Tibial nerve (tissue), 4 donors: ENCODE results near the gene ZMIZ2. TPM values are rescaled to one million over a fixed set of nuclear protein-coding genes. Genes with fewer than 3 reads are reported as not detected.

ENCODE experiments used
- DNase-seq, 2 donors: peaks; one replicate each; pipeline ENCODE4 v3.0.0-alpha.2; 2019; ENCODE audit warnings: low spot score in 2 of 2
- H3K27ac ChIP-seq, 4 donors: fragments of 200-600 bp; sonication (generic) in 3 of 4; one replicate each; pipeline ENCODE4 v1.5.1; 2017 to 2019; ENCODE audit warnings: mild to moderate bottlenecking in 1 of 4
- H3K27me3 ChIP-seq, 2 donors: fragments of 200-600 bp; sonication (generic) in 1 of 2; one replicate each; pipeline versions ENCODE4 v1.5.1 to v1.6.0; 2017 to 2019
- H3K36me3 ChIP-seq, 3 donors: fragments of 200-600 bp; sonication (generic); one replicate each; pipeline ENCODE4 v1.5.1; 2018 to 2019
- H3K4me1 ChIP-seq, 4 donors: fragments of 200-600 bp; sonication (generic) in 3 of 4; one replicate each; pipeline ENCODE4 v1.5.1; 2017 to 2019
- H3K4me3 ChIP-seq, 4 donors: fragments of 200-600 bp; sonication (generic) in 3 of 4; one replicate each; pipeline ENCODE4 v1.5.1; 2017 to 2019; ENCODE audit warnings: mild to moderate bottlenecking in 1 of 4, moderate library complexity in 1 of 4
- H3K9me3 ChIP-seq, 4 donors: fragments of 200-600 bp; sonication (generic) in 3 of 4; one replicate each; pipeline ENCODE4 v1.5.1; 2017 to 2019
- EP300 ChIP-seq, 2 donors: sonication (generic); formaldehyde crosslinking; IDR thresholded peaks; one replicate each; pipeline ENCODE4 v1.6.1; 2017; ENCODE audit warnings: antibody characterized with exemption in 2 of 2, mild to moderate bottlenecking in 1 of 2
- POLR2A ChIP-seq, 2 donors: fragments of 450-650 bp; IDR thresholded peaks; one replicate each; pipeline ENCODE4 v1.6.1; 2017; ENCODE audit warnings: antibody characterized with exemption in 2 of 2, mild to moderate bottlenecking in 2 of 2, moderate library complexity in 2 of 2
- WGBS, 2 donors: methylation state at CpG; one replicate each; pipeline ENCODE4 v1.1.5; 2018; 5-methylcytosine and 5-hydroxymethylcytosine counted together
- total RNA-seq, 4 donors: library from RNA; depleted of rRNA; stranded (reverse); fragments of >200 nt; gene quantifications; one replicate each; pipeline ENCODE4 v1.1.0, GENCODE V29; 2016
- TF ChIP-seq, protein P1 (sequence below), 5 experiments: fragments of 200-600 bp in 3 of 5; fragments of 450-650 bp in 2 of 5; sonication (generic) in 3 of 5; IDR thresholded peaks; one replicate each; pipeline ENCODE4 v1.5.1; 2016 to 2019; ENCODE audit warnings: antibody characterized with exemption in 5 of 5, mild to moderate bottlenecking in 3 of 5, moderate library complexity in 2 of 5

Gene ZMIZ2
- total RNA-seq, 4 donors from 2014 or later: 24.7 to 48.9 (median 32.7) TPM

- Histone ChIP-seq H3K27ac (no peak overlapping the region), H3K27me3 (no peaks in the 10 kb centered on the region), H3K4me3 (no peak overlapping the region), H3K36me3 (no peaks in the 10 kb centered on the region), H3K4me1 (no peaks in the 10 kb centered on the region), H3K9me3 (no peaks in the 10 kb centered on the region)
- DNase-seq: no peak
- 66 to 80% methylated on average over 3 of the region's 3 CpGs for WGBS, 2 donors
- TF ChIP-seq, protein P1, sequence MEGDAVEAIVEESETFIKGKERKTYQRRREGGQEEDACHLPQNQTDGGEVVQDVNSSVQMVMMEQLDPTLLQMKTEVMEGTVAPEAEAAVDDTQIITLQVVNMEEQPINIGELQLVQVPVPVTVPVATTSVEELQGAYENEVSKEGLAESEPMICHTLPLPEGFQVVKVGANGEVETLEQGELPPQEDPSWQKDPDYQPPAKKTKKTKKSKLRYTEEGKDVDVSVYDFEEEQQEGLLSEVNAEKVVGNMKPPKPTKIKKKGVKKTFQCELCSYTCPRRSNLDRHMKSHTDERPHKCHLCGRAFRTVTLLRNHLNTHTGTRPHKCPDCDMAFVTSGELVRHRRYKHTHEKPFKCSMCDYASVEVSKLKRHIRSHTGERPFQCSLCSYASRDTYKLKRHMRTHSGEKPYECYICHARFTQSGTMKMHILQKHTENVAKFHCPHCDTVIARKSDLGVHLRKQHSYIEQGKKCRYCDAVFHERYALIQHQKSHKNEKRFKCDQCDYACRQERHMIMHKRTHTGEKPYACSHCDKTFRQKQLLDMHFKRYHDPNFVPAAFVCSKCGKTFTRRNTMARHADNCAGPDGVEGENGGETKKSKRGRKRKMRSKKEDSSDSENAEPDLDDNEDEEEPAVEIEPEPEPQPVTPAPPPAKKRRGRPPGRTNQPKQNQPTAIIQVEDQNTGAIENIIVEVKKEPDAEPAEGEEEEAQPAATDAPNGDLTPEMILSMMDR (IDR thresholded peaks at IDR 0.05): no peak
- TF ChIP-seq EP300 (IDR thresholded peaks at IDR 0.05) (no peak), POLR2A (IDR thresholded peaks at IDR 0.05) (no peak)
These were observed 11.8 kb upstream of the ZMIZ2 start for GRCh38 chr7:44736896-44737295.

GRCh38 chr7:44738051-44738723 lies 10.5 kb upstream of the ZMIZ2 start:
- Histone ChIP-seq H3K4me1 (no peaks in the 10 kb centered on the region), H3K4me3 (no peak overlapping the region), H3K36me3 (no peaks in the 10 kb centered on the region), H3K9me3 (no peaks in the 10 kb centered on the region), H3K27ac (no peak overlapping the region), H3K27me3 (no peaks in the 10 kb centered on the region)
- no peak for DNase-seq
- TF ChIP-seq, protein P1 (IDR thresholded peaks at IDR 0.05): no peak
- TF ChIP-seq POLR2A (IDR thresholded peaks at IDR 0.05) (no peak), EP300 (IDR thresholded peaks at IDR 0.05) (no peak)
- 78 to 88% methylated on average over 4 of the region's 4 CpGs for WGBS, 2 donors

- Histone ChIP-seq H3K4me3 (no peak overlapping the region), H3K27ac (no peak overlapping the region), H3K4me1 (no peaks in the 10 kb centered on the region), H3K27me3 (no peaks in the 10 kb centered on the region), H3K9me3 (no peaks in the 10 kb centered on the region), H3K36me3 (no peaks in the 10 kb centered on the region)
- TF ChIP-seq POLR2A (IDR thresholded peaks at IDR 0.05): no peak
- TF ChIP-seq, protein P1 (IDR thresholded peaks at IDR 0.05): no peak
- TF ChIP-seq EP300 (IDR thresholded peaks at IDR 0.05): no peak
- 88 to 93% methylated on average over 23 of the region's 23 CpGs for WGBS, 2 donors
- DNase-seq: no peak
These were observed 9.6 kb upstream of the ZMIZ2 start for GRCh38 chr7:44738876-44739665.

GRCh38 chr7:44740055-44740454 lies 8.6 kb upstream of the ZMIZ2 start:
- H3K9me3 ChIP-seq: no peaks in the 10 kb centered on the region
- no peaks in the 10 kb centered on the region for H3K27me3 ChIP-seq
- no peaks in the 10 kb centered on the region for H3K36me3 ChIP-seq
- TF ChIP-seq, protein P1 (IDR thresholded peaks at IDR 0.05): no peak
- TF ChIP-seq POLR2A (IDR thresholded peaks at IDR 0.05) (no peak), EP300 (IDR thresholded peaks at IDR 0.05) (no peak)
- WGBS, 2 donors: 84 to 97% methylated on average over 2 of the region's 2 CpGs
- H3K4me1 ChIP-seq: no peaks in the 10 kb centered on the region
- no peak for DNase-seq
- H3K27ac ChIP-seq: no peak overlapping the region
- no peak overlapping the region for H3K4me3 ChIP-seq

DNA sequence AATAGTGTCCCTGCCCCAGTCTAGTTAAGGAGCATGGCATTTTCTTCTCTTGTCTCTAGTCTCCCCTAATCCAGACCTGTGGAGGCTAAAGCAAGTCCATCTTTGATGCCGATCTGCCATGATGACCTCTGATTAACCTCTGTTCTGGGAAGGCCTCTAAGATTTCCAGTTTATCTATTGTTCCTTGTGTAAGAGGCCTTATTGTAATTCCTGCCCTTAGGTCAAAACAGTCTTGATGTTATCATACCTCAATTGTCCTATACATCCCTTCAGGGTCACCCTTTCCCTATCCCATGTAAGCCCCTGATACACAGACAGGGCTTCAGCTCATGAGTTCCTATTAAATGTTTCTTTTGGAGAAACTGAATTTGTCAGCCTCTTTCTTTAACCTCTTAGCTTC lies 4.9 kb upstream of the ZMIZ2 start:
- Histone ChIP-seq H3K4me3 (no peak overlapping the region), H3K27ac (peak overlapping the region in 2 of 4 donors; percentile 18 to 33), H3K36me3 (no peaks in the 10 kb centered on the region), H3K9me3 (no peaks in the 10 kb centered on the region), H3K4me1 (peaks cover 0 to 5% (median 0%) of the 10 kb centered on the region in 4 donors), H3K27me3 (no peaks in the 10 kb centered on the region)
- WGBS, 2 donors: 31 to 38% methylated on average over 1 of the region's 1 CpG
- no peak for TF ChIP-seq POLR2A (IDR thresholded peaks at IDR 0.05)
- DNase-seq: no peak
